CD4-positive, CD25-positive, alpha-beta regulatory T cell (primary cell): ENCODE data around the gene FAM32A. TPM values are rescaled to one million over a fixed set of nuclear protein-coding genes. Genes with fewer than 3 reads are reported as not detected.
A peak's percentile ranks its signal among the peaks of the same experiment; 100 is the strongest.

Source experiments
- ATAC-seq, 2 donors: fragments of 150-1000 bp; cut with Tn5 transposase; one replicate each; pipeline ENCODE4 v1.10.0; 2021; ENCODE audit warnings: low read depth in 2 of 2, moderate number of reproducible peaks in 2 of 2, moderate library complexity in 1 of 2
- DNase-seq, 3 donors: peaks; one replicate each; pipeline versions ENCODE4 v3.0.0 to v3.0.0-alpha.2; 2012 to 2022; ENCODE audit warnings: mixed read lengths in 1 of 3
- H3K27ac ChIP-seq: one replicate; pipeline ENCODE4 v1.7.0; 2013; ENCODE audit warnings: mild to moderate bottlenecking, low read length; ENCODE audit not compliant: insufficient read depth, poor library complexity, severe bottlenecking
- H3K27me3 ChIP-seq: one replicate; pipeline ENCODE4 v1.7.0; 2013; ENCODE audit warnings: low read length; ENCODE audit not compliant: control insufficient read depth, insufficient read depth
- H3K36me3 ChIP-seq: one replicate; pipeline ENCODE4 v1.7.0; 2013; ENCODE audit warnings: mild to moderate bottlenecking, low read length, moderate library complexity; ENCODE audit not compliant: control insufficient read depth, insufficient read depth
- H3K4me1 ChIP-seq: 2 replicates; pipeline ENCODE4 v1.7.0; 2013; ENCODE audit warnings: mild to moderate bottlenecking, low read length; ENCODE audit not compliant: insufficient read depth, control insufficient read depth, poor library complexity, severe bottlenecking
- H3K4me3 ChIP-seq: one replicate; pipeline ENCODE4 v1.7.0; 2013; ENCODE audit warnings: low read depth, mild to moderate bottlenecking, low read length, moderate library complexity
- H3K9me3 ChIP-seq, 2 experiments: 1 replicate in 1 of 2; 2 replicates in 1 of 2; pipeline ENCODE4 v1.7.0; 2013; ENCODE audit warnings: low read length in 2 of 2, mild to moderate bottlenecking in 1 of 2, moderate library complexity in 1 of 2; ENCODE audit not compliant: control insufficient read depth in 2 of 2
- H3K27ac Mint-ChIP-seq, 3 donors: one replicate each; pipeline ENCODE4 v1.8.0; 2020 to 2022; ENCODE audit warnings: mild to moderate bottlenecking in 3 of 3, mixed read lengths in 3 of 3, moderate library complexity in 2 of 3
- H3K27me3 Mint-ChIP-seq: one replicate; pipeline ENCODE4 v1.8.0; 2022; ENCODE audit warnings: mild to moderate bottlenecking, mixed read lengths
- H3K36me3 Mint-ChIP-seq: one replicate; pipeline ENCODE4 v1.8.0; 2020; ENCODE audit warnings: mixed read lengths
- H3K4me1 Mint-ChIP-seq, 4 donors: one replicate each; pipeline ENCODE4 v1.8.0; 2020 to 2022; ENCODE audit warnings: mixed read lengths in 4 of 4, mild to moderate bottlenecking in 1 of 4
- H3K4me3 Mint-ChIP-seq, 4 donors: one replicate each; pipeline ENCODE4 v1.8.0; 2020 to 2022; ENCODE audit warnings: mild to moderate bottlenecking in 4 of 4, mixed read lengths in 4 of 4, moderate library complexity in 3 of 4
- H3K9me3 Mint-ChIP-seq, 7 donors: one replicate each; pipeline ENCODE4 v1.8.0; 2020 to 2022; ENCODE audit warnings: mixed read lengths in 7 of 7, mild to moderate bottlenecking in 3 of 7, moderate library complexity in 2 of 7
- polyA plus RNA-seq, 4 donors: library from polyadenylated mRNA; unstranded; fragments of 300-500 nt; fragmentation: Illumina TruSeq; gene quantifications; one replicate each; pipeline ENCODE4 v1.2.3, GENCODE V29; 2021
- total RNA-seq: library from RNA; stranded (reverse); gene quantifications from one replicate; pipeline ENCODE4 v1.2.3, GENCODE V29; 2022

Gene FAM32A
- total and polyA plus RNA-seq, 5 donors from 2014 or later = 49.4 to 168 (median 154) TPM

GRCh38 chr19:16143399-16144215 lies 41.6 kb upstream of the FAM32A start, which contains the start of gene HSH2D:
Gene HSH2D (plus strand): TSS chr19:16143685. CDS start chr19:16148751, 5,066 bp downstream.
- peaks cover 42% of the 10 kb centered on the region for H3K4me1 ChIP-seq

GRCh38 chr19:16144216-16144581 lies 41.0 kb upstream of the FAM32A start:
- no peaks in the 10 kb centered on the region for H3K27me3 Mint-ChIP-seq
- peaks cover 4 to 39% (median 24%) of the 10 kb centered on the region in 4 donors for H3K4me1 Mint-ChIP-seq
- H3K4me3 Mint-ChIP-seq = peak overlapping the region; percentile 82 to 100 (median 94)
- no peaks in the 10 kb centered on the region for H3K27me3 ChIP-seq
- DNase-seq (no peak), ATAC-seq (no peak)
- peaks cover 42% of the 10 kb centered on the region for H3K4me1 ChIP-seq
- H3K36me3 Mint-ChIP-seq = peaks cover 4% of the 10 kb centered on the region
- H3K4me3 ChIP-seq = peak overlapping the region; percentile 89
- H3K36me3 ChIP-seq = peaks cover 14% of the 10 kb centered on the region
- H3K9me3 Mint-ChIP-seq = peaks cover 0 to 1% (median 0%) of the 10 kb centered on the region in 7 donors
- H3K9me3 ChIP-seq = no peaks in the 10 kb centered on the region
- peak overlapping the region; percentile 80 for H3K27ac ChIP-seq
- peak overlapping the region; percentile 99 for H3K27ac Mint-ChIP-seq

More at GRCh38 chr19:16143399-16144215, 41.6 kb upstream of the FAM32A start, which contains the start of gene HSH2D:
- Histone ChIP-seq H3K27ac (peak within 1 kb of the TSS; percentile 80), H3K27me3 (no peaks in the 10 kb centered on the region), H3K36me3 (peaks cover 8% of the 10 kb centered on the region), H3K4me3 (peak within 1 kb of the TSS; percentile 89), H3K9me3 (no peaks in the 10 kb centered on the region)
- Mint-ChIP-seq H3K4me3 (peak within 1 kb of the TSS; percentile 82 to 100 (median 94)), H3K27me3 (no peaks in the 10 kb centered on the region), H3K4me1 (peaks cover 4 to 36% (median 23%) of the 10 kb centered on the region in 4 donors), H3K9me3 (peaks cover 0 to 1% (median 0%) of the 10 kb centered on the region in 7 donors), H3K36me3 (no peaks in the 10 kb centered on the region), H3K27ac (peak within 1 kb of the TSS; percentile 99)
- ATAC-seq = peak; percentile 99
- DNase-seq = peak; percentile 63 to 96 (median 81)

- H3K9me3 Mint-ChIP-seq = peaks cover 0 to 1% (median 0%) of the 10 kb centered on the region in 7 donors
- no peaks in the 10 kb centered on the region for H3K27me3 ChIP-seq
- H3K27me3 Mint-ChIP-seq = no peaks in the 10 kb centered on the region
- H3K27ac ChIP-seq = no peak overlapping the region
- peak overlapping the region in 2 of 3 donors; percentile 5 to 41 for H3K27ac Mint-ChIP-seq
- H3K36me3 Mint-ChIP-seq = peaks cover 4% of the 10 kb centered on the region
- ATAC-seq (no peak), DNase-seq (no peak)
- peaks cover 4 to 38% (median 22%) of the 10 kb centered on the region in 4 donors for H3K4me1 Mint-ChIP-seq
- H3K36me3 ChIP-seq = peaks cover 29% of the 10 kb centered on the region
- peaks cover 42% of the 10 kb centered on the region for H3K4me1 ChIP-seq
- H3K9me3 ChIP-seq = no peaks in the 10 kb centered on the region
- no peak overlapping the region for H3K4me3 ChIP-seq
- peak overlapping the region in 2 of 4 donors; percentile 48 to 51 for H3K4me3 Mint-ChIP-seq
Measured at GRCh38 chr19:16146112-16146511, 39.1 kb upstream of the FAM32A start.

- Histone ChIP-seq H3K4me3 (no peak overlapping the region), H3K27ac (no peak overlapping the region), H3K4me1 (peaks cover 34% of the 10 kb centered on the region), H3K36me3 (peaks cover 46% of the 10 kb centered on the region), H3K9me3 (no peaks in the 10 kb centered on the region), H3K27me3 (no peaks in the 10 kb centered on the region)
- H3K9me3 Mint-ChIP-seq = peaks cover 0 to 1% (median 0%) of the 10 kb centered on the region in 7 donors
- H3K27ac Mint-ChIP-seq = peak overlapping the region in 2 of 3 donors; percentile 46 to 52
- peaks cover 0 to 25% (median 14%) of the 10 kb centered on the region in 4 donors for H3K4me1 Mint-ChIP-seq
- no peak for DNase-seq
- no peak for ATAC-seq
- peaks cover 9% of the 10 kb centered on the region for H3K36me3 Mint-ChIP-seq
- H3K27me3 Mint-ChIP-seq = no peaks in the 10 kb centered on the region
- H3K4me3 Mint-ChIP-seq = no peak overlapping the region
Measured at GRCh38 chr19:16148443-16149229, 36.6 kb upstream of the FAM32A start.

GRCh38 chr19:16153582-16154336 lies 31.5 kb upstream of the FAM32A start:
- no peak overlapping the region for H3K27ac Mint-ChIP-seq

GRCh38 chr19:16154557-16154956 lies 30.7 kb upstream of the FAM32A start:
- H3K4me3 Mint-ChIP-seq = no peak overlapping the region
- H3K36me3 Mint-ChIP-seq = peaks cover 25% of the 10 kb centered on the region
- H3K4me1 Mint-ChIP-seq = peaks cover 0 to 7% (median 3%) of the 10 kb centered on the region in 4 donors
- ATAC-seq = no peak
- no peaks in the 10 kb centered on the region for H3K27me3 Mint-ChIP-seq
- Histone ChIP-seq H3K36me3 (peaks cover 64% of the 10 kb centered on the region), H3K9me3 (no peaks in the 10 kb centered on the region), H3K27me3 (no peaks in the 10 kb centered on the region), H3K4me1 (no peaks in the 10 kb centered on the region), H3K27ac (no peak overlapping the region), H3K4me3 (no peak overlapping the region)
- H3K27ac Mint-ChIP-seq = no peak overlapping the region
- H3K9me3 Mint-ChIP-seq = no peaks in the 10 kb centered on the region
- DNase-seq = no peak

More at GRCh38 chr19:16153582-16154336, 31.5 kb upstream of the FAM32A start:
- Histone ChIP-seq H3K27ac (no peak overlapping the region), H3K9me3 (no peaks in the 10 kb centered on the region), H3K36me3 (peaks cover 72% of the 10 kb centered on the region), H3K4me1 (no peaks in the 10 kb centered on the region), H3K27me3 (no peaks in the 10 kb centered on the region), H3K4me3 (no peak overlapping the region)
- peak in 1 of 3 donors; percentile 23 for DNase-seq
- peaks cover 29% of the 10 kb centered on the region for H3K36me3 Mint-ChIP-seq
- no peaks in the 10 kb centered on the region for H3K27me3 Mint-ChIP-seq
- H3K9me3 Mint-ChIP-seq = no peaks in the 10 kb centered on the region
- no peak for ATAC-seq
- no peak overlapping the region for H3K4me3 Mint-ChIP-seq
- H3K4me1 Mint-ChIP-seq = peaks cover 0 to 9% (median 6%) of the 10 kb centered on the region in 4 donors

GRCh38 chr19:16155128-16155527 lies 30.1 kb upstream of the FAM32A start:
- H3K36me3 Mint-ChIP-seq = peaks cover 25% of the 10 kb centered on the region
- peak overlapping the region in 1 of 3 donors; percentile 70 for H3K27ac Mint-ChIP-seq
- peaks cover 0 to 7% (median 3%) of the 10 kb centered on the region in 4 donors for H3K4me1 Mint-ChIP-seq
- ATAC-seq = no peak
- peaks cover 59% of the 10 kb centered on the region for H3K36me3 ChIP-seq
- no peaks in the 10 kb centered on the region for H3K27me3 ChIP-seq
- no peaks in the 10 kb centered on the region for H3K9me3 ChIP-seq
- no peaks in the 10 kb centered on the region for H3K9me3 Mint-ChIP-seq
- H3K4me1 ChIP-seq = no peaks in the 10 kb centered on the region
- H3K27me3 Mint-ChIP-seq = no peaks in the 10 kb centered on the region
- H3K4me3 ChIP-seq = no peak overlapping the region
- H3K4me3 Mint-ChIP-seq = peak overlapping the region in 1 of 4 donors; percentile 8
- DNase-seq = no peak
- H3K27ac ChIP-seq = no peak overlapping the region
